ENCODE results near the gene IFT122.

DNA sequence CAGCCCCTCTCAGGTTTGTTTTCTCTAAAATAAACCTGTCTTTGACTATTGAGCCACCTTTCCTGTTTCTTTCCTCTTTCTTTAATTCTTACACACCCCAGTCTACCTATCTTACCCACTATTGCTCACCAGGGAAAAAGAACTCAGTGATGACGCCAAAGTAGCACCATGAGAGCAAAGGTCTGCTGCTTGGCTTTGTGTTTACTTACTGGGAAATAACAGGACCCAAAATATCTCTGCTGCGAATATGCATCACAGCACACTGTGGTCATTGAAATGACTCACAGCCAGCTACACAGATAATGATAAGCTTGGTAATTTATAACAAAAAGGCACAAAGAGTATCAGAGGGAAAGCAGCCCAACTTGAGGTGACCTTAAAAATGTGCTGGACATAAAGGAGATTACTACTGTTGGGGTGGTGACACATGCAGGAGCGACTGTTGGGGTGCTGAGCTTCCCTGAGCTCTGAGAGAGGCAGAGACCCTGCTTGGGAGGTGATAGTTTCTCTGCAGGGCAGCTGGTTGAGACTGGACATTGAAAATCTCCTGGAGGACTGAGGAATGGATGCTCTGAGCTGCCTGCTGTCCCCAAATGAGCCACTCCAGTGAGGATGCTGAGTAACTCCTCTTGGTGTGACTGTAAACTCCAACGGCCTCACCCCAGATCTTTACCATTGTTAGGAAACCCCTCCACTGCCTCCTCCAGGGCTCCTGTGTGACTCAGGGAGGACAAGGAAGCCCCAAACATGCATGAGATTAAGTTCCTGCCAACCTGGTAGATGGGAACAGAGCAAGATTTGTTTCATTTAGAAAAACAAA, 26.1 kb upstream of the IFT122 start:
- TF ChIP-seq CTCF (conservative IDR thresholded peaks at IDR 0.05; ENCODE audit: low read depth in 2 of 2): no peak
- no peak for TF ChIP-seq EZH2 (IDR thresholded peaks at IDR 0.05; ENCODE audit: low read depth, unreplicated experiment)
- TF ChIP-seq EZH2phosphoT487 (IDR thresholded peaks at IDR 0.05; ENCODE audit: unreplicated experiment): no peak
- TF ChIP-seq, protein P1, sequence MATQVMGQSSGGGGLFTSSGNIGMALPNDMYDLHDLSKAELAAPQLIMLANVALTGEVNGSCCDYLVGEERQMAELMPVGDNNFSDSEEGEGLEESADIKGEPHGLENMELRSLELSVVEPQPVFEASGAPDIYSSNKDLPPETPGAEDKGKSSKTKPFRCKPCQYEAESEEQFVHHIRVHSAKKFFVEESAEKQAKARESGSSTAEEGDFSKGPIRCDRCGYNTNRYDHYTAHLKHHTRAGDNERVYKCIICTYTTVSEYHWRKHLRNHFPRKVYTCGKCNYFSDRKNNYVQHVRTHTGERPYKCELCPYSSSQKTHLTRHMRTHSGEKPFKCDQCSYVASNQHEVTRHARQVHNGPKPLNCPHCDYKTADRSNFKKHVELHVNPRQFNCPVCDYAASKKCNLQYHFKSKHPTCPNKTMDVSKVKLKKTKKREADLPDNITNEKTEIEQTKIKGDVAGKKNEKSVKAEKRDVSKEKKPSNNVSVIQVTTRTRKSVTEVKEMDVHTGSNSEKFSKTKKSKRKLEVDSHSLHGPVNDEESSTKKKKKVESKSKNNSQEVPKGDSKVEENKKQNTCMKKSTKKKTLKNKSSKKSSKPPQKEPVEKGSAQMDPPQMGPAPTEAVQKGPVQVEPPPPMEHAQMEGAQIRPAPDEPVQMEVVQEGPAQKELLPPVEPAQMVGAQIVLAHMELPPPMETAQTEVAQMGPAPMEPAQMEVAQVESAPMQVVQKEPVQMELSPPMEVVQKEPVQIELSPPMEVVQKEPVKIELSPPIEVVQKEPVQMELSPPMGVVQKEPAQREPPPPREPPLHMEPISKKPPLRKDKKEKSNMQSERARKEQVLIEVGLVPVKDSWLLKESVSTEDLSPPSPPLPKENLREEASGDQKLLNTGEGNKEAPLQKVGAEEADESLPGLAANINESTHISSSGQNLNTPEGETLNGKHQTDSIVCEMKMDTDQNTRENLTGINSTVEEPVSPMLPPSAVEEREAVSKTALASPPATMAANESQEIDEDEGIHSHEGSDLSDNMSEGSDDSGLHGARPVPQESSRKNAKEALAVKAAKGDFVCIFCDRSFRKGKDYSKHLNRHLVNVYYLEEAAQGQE (IDR thresholded peaks at IDR 0.05; ENCODE audit: unreplicated experiment): no peak
- TF ChIP-seq ETS1 (IDR thresholded peaks at IDR 0.05): no peak
- no peak for TF ChIP-seq POLR2AphosphoS5 (IDR thresholded peaks at IDR 0.05; ENCODE audit: low read depth)
- TF ChIP-seq CREB1 (CRISPR knock-in tag; IDR thresholded peaks at IDR 0.05; ENCODE audit: low read depth): no peak
- TF ChIP-seq STAT1 (IDR thresholded peaks at IDR 0.05; ENCODE audit: unreplicated experiment): no peak
- TF ChIP-seq JUNB (IDR thresholded peaks at IDR 0.05; ENCODE audit: unreplicated experiment): no peak
- TF ChIP-seq ZNF114 (CRISPR knock-in tag; IDR thresholded peaks at IDR 0.05): no peak
- no peak for TF ChIP-seq NANOG (IDR thresholded peaks at IDR 0.05; ENCODE audit: borderline replicate concordance)
